GM21360 (cell line): ENCODE results near the gene STXBP4.

ENCODE experiments used
- ATAC-seq: cut with Tn5 transposase; IDR thresholded peaks from one replicate; pipeline ENCODE4 v1.9.1; 2021; ENCODE audit warnings: mild to moderate bottlenecking, moderate library complexity; ENCODE audit not compliant: unreplicated experiment

Gene STXBP4

GRCh38 chr17:54971147-54971546 is 2.6 kb downstream of the STXBP4 start:
- ATAC-seq: no peak

GRCh38 chr17:54971901-54972300 is 3.3 kb downstream of the STXBP4 start:
- ATAC-seq: no peak

- no peak for ATAC-seq
Observed at GRCh38 chr17:54972406-54973138, 4.0 kb downstream of the STXBP4 start.

GRCh38 chr17:54974759-54975158 is 6.2 kb downstream of the STXBP4 start:
- no peak for ATAC-seq

DNA sequence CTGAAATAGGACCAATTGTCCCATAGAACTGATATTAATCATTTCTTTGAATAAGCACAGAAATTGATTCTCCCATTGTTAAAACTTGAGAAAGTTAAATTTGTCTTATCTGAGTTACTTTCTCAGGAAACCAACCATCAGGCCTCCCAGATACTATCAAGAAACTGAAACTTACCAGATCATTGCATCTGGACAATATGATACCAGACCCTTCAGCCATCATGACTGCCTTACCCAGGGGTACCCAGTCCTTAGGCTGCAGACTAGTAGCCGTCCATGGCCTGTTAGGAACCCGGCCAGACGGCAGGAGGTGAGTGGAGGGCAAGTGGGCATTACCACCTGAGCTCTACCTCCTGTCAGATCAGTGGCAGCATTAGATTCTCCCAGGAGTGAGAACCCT is 7.8 kb downstream of the STXBP4 start:
- no peak for ATAC-seq

- no peak for ATAC-seq
Observed at GRCh38 chr17:54977744-54978143, 9.2 kb downstream of the STXBP4 start.

GRCh38 chr17:54979657-54980056 is 11.1 kb downstream of the STXBP4 start:
- no peak for ATAC-seq

DNA sequence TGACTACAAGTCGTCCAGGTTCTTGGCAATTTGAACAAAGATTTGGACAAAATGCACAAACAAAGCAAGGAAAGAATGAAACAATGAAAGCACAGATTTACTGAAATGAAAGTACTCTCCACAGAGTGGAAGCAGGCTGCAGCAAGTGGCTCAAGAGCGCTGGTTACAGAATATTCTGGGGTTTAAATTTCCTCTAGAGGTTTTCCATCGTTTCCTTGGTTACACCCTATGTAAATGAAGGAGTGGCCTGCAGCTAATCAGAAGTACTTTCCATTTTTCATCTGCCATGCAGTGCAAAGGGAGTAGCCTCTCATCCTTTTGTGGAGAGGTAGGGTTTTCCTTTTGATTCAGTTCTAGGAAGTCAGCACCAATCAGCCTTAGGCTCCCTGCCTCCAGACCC is 11.8 kb downstream of the STXBP4 start:
- ATAC-seq: no peak

DNA sequence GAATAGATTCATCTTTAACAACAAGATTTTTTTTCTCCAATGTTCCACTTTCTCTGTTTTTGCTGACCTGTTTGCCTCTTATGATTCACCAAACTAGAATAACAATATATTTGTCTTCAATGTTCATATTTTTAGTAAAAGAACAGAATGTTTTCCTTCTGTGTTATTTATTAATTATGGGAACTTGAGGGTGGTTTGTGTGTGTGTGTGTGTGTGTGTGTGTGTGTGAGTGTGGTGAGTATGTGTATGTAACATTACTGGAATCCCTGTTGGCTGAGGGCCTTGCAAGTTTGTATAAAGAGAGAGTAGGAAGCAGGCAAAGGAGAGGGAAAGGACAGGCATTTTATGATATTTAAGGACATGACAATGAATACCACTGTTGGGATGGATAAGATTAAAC is 13.8 kb downstream of the STXBP4 start:
- ATAC-seq: no peak

DNA sequence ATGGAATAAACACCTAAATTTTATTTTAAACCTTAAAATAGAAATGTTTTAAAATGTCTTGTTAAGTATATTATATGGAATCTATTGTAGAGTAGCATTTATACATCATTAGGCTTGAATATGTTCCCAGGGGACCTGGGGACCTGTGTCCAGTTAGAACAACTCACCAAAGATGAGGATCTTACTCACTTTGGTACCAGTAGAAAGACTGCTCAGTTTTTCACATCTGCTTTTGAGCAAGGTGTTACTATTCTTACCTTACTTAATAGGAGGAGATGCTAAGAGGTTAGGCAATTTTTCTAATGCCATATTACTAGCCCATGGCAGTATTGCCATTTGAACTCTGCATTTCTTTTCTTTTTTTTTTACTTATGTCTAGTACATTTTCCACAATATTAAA is 14.7 kb downstream of the STXBP4 start:
- no peak for ATAC-seq

GRCh38 chr17:54985476-54985875 is 16.9 kb downstream of the STXBP4 start:
- no peak for ATAC-seq

DNA sequence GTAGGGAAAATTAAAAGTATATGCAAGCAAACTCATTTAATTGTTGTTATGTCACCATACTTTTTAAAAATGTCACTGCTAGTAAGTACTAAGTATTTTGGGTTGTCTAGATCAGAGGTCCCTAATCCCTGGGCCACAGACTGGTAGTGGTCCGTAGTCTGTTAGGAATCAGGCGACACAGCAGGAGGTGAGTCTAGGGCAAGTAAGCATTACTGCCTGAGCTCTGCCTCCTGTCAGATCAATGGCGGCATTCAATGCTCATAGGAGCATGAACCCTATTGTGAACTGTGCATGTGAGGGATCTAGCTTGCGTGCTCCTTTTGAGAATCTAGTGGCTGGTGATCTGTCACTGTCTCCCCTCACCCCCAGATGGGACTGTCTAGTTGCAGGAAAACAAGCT is 21.6 kb downstream of the STXBP4 start:
- ATAC-seq: no peak

DNA sequence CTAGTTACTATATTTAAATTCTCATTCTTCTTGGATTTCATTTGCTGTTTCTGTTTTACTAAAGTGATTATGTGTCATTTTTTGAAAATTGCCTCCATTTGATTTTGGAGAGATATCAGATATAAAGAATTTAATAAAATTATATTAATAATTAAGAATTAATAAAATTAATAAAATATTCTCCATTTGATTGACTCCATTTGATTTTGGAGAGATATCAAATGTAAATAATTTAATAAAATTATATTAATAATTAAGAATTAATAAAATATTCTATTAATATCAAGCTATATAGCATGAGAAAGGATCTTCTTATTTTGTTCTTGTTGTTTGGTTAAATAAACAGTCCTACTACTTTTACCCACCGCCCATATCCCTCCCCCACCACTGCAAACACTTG is 23.0 kb downstream of the STXBP4 start:
- ATAC-seq: no peak

DNA sequence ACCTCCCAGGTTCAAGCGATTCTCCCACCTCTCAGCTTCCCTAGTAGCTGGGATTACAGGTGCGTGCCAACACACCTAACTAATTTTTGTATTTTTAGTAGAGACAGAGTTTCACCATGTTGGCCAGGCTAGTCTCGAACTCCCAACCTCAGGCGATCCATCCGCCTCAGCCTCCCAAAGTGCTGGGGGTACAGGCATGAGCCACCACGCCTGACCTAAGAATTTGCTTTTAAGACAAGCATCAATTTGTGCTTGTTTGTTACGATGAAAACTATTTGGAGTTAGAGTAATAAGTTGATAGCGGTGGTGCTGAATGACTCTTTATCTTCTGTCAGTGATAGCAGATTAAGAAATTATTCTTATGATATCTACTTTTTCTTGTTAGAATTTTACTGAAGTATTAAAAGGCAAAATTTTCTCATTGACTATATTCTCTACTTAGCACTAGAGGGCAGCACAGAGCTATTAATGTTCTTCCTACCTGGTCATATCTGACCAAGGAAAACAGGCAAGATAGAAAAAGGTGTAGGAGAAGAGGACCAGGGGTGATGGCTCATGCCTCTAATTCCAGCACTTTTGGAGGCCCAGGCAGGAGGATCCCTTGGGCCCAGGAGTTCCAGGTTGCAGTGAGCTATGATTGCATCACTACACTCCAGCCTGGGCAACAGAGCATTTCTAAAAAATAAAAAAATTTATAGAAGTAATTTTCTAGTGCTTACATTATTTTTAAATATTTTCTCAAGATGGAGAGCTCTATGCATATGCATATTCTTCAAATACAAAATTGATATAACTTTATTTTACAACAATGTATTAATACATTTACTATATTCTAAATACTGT is 24.5 kb downstream of the STXBP4 start:
- ATAC-seq: peak; percentile 64

GRCh38 chr17:54996441-54996840 is 27.9 kb downstream of the STXBP4 start:
- ATAC-seq: no peak

GRCh38 chr17:55002458-55002857 is 33.9 kb downstream of the STXBP4 start:
- ATAC-seq: no peak

- no peak for ATAC-seq
Observed at GRCh38 chr17:55004484-55004883, 35.9 kb downstream of the STXBP4 start.

DNA sequence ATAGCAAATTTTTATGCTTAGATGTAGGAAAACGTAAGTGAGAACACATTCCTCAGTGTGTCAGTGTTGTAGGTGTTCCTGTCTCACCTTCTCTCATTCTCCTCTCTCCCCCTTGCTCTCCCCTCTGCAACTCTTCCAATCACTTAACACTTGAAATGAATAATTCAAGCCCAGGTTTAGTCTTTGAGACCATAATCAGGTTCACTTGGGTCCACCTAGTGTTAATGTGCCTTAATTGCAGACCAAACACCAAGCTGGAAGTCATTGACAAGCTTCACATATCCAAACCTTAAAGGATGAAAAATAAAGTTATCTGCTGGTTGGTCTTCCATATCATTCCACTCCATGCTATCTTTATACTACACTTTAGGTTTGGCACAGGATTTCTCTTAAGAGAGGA is 37.0 kb downstream of the STXBP4 start:
- peak; percentile 64 for ATAC-seq

DNA sequence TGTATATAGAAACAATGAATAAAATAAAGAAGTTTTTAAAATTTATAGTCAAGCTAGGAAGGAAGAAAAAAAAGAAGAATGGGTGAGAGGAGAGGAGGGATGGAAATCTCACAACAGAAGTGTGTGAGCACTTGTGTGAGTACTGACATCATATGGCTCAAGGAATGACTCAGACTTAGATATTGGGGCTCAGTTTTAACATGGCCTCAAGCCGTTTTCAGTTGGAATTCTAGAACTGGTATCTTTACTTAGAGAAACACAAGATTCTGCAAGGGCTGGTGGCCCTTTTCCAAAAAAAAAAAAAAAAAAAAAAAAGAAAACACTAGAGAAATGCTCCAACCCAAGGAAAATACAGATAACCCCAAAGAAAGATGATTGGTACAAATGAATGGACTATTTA is 55.1 kb downstream of the STXBP4 start:
- no peak for ATAC-seq

- peak; percentile 100 for ATAC-seq
Observed at GRCh38 chr17:55037828-55038227, 69.3 kb downstream of the STXBP4 start.

DNA sequence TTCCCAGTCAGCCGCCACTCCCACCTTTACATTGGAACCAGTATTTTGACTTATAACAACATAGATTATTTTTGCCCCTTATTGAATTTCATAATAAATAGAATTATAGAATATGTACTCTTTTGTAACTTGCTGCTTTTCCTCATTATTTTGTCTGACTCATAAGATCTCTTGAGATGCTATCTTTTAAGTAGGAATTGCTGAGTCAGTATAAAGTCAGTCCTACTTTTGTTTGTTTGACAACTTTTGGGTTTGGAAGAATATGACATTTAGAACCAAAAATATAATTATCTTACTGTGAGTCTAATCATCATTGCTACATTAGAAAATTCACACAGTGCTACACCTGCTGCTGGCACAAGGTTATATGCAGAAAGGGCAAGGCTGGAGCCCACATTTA is 69.7 kb downstream of the STXBP4 start:
- no peak for ATAC-seq

DNA sequence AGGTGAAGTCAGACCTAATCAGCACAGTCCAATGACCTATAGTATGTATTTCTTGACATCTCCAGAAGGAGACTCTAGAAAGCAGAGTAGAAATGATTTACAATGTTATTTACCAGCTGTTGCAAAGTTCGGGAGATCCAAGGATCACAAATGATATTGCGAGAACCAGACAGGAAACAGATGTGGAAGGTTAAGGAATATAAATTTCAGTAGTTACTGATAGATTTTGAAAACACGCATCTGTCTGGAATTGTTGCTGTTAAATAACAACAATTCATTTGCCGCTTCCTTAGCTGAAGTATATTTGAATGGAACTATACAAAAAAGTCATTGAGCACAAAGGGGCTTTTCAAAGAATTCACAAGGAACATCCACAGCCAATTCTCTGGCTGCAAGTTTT is 72.0 kb downstream of the STXBP4 start:
- no peak for ATAC-seq
